Astrocyte of the spinal cord (primary cell): ENCODE results near the gene LHFPL6.

Experiments used
- DNase-seq: peaks from one replicate; pipeline ENCODE4 v3.0.0; 2011; ENCODE audit warnings: low read depth, low spot score
- H3K4me3 ChIP-seq: 2 replicates; pipeline ENCODE4 v1.5.1; 2011; ENCODE audit warnings: low read depth, mild to moderate bottlenecking, low read length, moderate library complexity
- CTCF ChIP-seq: IDR thresholded peaks from 2 replicates; pipeline ENCODE4 v1.5.1; 2012; ENCODE audit warnings: low read depth, mild to moderate bottlenecking, low read length, inconsistent platforms
- in situ Hi-C: cut with HindIII; loops from 2 replicates; pipeline ENCODE4 v1.10.0; 2017; ENCODE audit warnings: low sequenced_read_pairs

The LHFPL6 gene

GRCh38 chr13:39605677-39606320, 2.8 kb upstream of the LHFPL6 start:
- no peak overlapping the region for H3K4me3 ChIP-seq
- TF ChIP-seq CTCF, result no peak
- no peak for DNase-seq
- in situ Hi-C loops, result no loop called here

GRCh38 chr13:39604756-39605155, 1.8 kb upstream of the LHFPL6 start:
- in situ Hi-C loops, result no loop called here
- DNase-seq, result no peak
- H3K4me3 ChIP-seq, result no peak overlapping the region
- no peak for TF ChIP-seq CTCF

- DNase-seq, result peak; percentile 38
- TF ChIP-seq CTCF, result no peak
- H3K4me3 ChIP-seq, result peak overlapping the region; percentile 88
- in situ Hi-C loops, result no loop called here
Measured at GRCh38 chr13:39603424-39603947, 493 bp upstream of the LHFPL6 start.

GRCh38 chr13:39602277-39602613, 748 bp downstream of the LHFPL6 start:
- in situ Hi-C loops, result no loop called here
- no peak for DNase-seq
- TF ChIP-seq CTCF, result no peak
- peak overlapping the region; percentile 88 for H3K4me3 ChIP-seq

- in situ Hi-C loops, result no loop called here
- TF ChIP-seq CTCF, result no peak
- no peak for DNase-seq
- peak overlapping the region; percentile 88 for H3K4me3 ChIP-seq
Measured at GRCh38 chr13:39601636-39602035, 1.4 kb downstream of the LHFPL6 start.

- DNase-seq, result peak; percentile 47
- TF ChIP-seq CTCF, result peak; percentile 48
- in situ Hi-C loops, result no loop called here
- peak overlapping the region; percentile 88 for H3K4me3 ChIP-seq
Measured at GRCh38 chr13:39600766-39601165, 2.2 kb downstream of the LHFPL6 start.
